CD4-positive, alpha-beta memory T cell (primary cell): ENCODE results near the gene FBXW9. TPM values are rescaled to one million over a fixed set of nuclear protein-coding genes. Genes with fewer than 3 reads are reported as not detected.
A peak's percentile ranks its signal among the peaks of the same experiment; 100 is the strongest.

ENCODE experiments used
- CTCF ChIA-PET: fragments of 350-600 bp; sonication (Branson Sonifier 250); formaldehyde crosslinking; loops from one replicate; lab custom pipeline; 2021; ENCODE audit warnings: inconsistent platforms; ENCODE audit not compliant: partially characterized antibody; lab: Charles Lee
- POLR2A ChIA-PET: fragments of 350-600 bp; sonication (Branson Sonifier 250); formaldehyde crosslinking; loops from one replicate; lab custom pipeline; 2021; ENCODE audit not compliant: partially characterized antibody; lab: Charles Lee
- DNase-seq, 5 donors: peaks; one replicate each; pipeline versions ENCODE4 v3.0.0 to v3.0.0-alpha.2; 2020 to 2022; ENCODE audit warnings: mixed read lengths in 1 of 5
- H3K27ac ChIP-seq: one replicate; pipeline ENCODE4 v1.7.0; 2013; ENCODE audit warnings: low read depth, low read length
- H3K27me3 ChIP-seq: 2 replicates; pipeline ENCODE4 v1.7.0; 2013; ENCODE audit warnings: mild to moderate bottlenecking, low read length, moderate library complexity; ENCODE audit not compliant: insufficient read depth
- H3K36me3 ChIP-seq: 2 replicates; pipeline ENCODE4 v1.7.0; 2013; ENCODE audit warnings: mild to moderate bottlenecking, low read length, moderate library complexity; ENCODE audit not compliant: insufficient read depth
- H3K4me1 ChIP-seq: 2 replicates; pipeline ENCODE4 v1.7.0; 2013; ENCODE audit warnings: mild to moderate bottlenecking, low read length, moderate library complexity; ENCODE audit not compliant: insufficient read depth
- H3K4me3 ChIP-seq, 2 donors: one replicate each; pipeline ENCODE4 v1.7.0; 2013; ENCODE audit warnings: low read length in 2 of 2, mild to moderate bottlenecking in 1 of 2
- H3K9me3 ChIP-seq, 2 donors: one replicate each; pipeline ENCODE4 v1.7.0; 2013; ENCODE audit warnings: low read length in 2 of 2, control low read depth in 1 of 2; ENCODE audit not compliant: control insufficient read depth in 1 of 2
- H3K27ac Mint-ChIP-seq, 7 donors: one replicate each; pipeline ENCODE4 v1.8.0; 2020 to 2021; ENCODE audit warnings: mixed read lengths in 7 of 7, mild to moderate bottlenecking in 6 of 7, inconsistent platforms in 3 of 7, moderate library complexity in 3 of 7
- H3K27me3 Mint-ChIP-seq, 2 donors: one replicate each; pipeline ENCODE4 v1.8.0; 2020 to 2021; ENCODE audit warnings: mixed read lengths in 2 of 2
- H3K36me3 Mint-ChIP-seq, 2 donors: one replicate each; pipeline ENCODE4 v1.8.0; 2020 to 2021; ENCODE audit warnings: mixed read lengths in 2 of 2, inconsistent platforms in 1 of 2, mild to moderate bottlenecking in 1 of 2
- H3K4me1 Mint-ChIP-seq, 4 donors: one replicate each; pipeline ENCODE4 v1.8.0; 2020 to 2021; ENCODE audit warnings: mixed read lengths in 4 of 4, mild to moderate bottlenecking in 1 of 4
- H3K4me3 Mint-ChIP-seq, 8 donors: one replicate each; pipeline ENCODE4 v1.8.0; 2020 to 2021; ENCODE audit warnings: mixed read lengths in 8 of 8, mild to moderate bottlenecking in 7 of 8, moderate library complexity in 6 of 8, inconsistent platforms in 3 of 8
- H3K9me3 Mint-ChIP-seq, 8 donors: one replicate each; pipeline ENCODE4 v1.8.0; 2020 to 2021; ENCODE audit warnings: mixed read lengths in 8 of 8, mild to moderate bottlenecking in 5 of 8, inconsistent platforms in 3 of 8, moderate library complexity in 1 of 8
- intact Hi-C: fragments of 100-400 bp; cut with micrococcal nuclease; formaldehyde crosslinking; loops from one replicate; pipeline ENCODE4 v1.15.1; 2023
- polyA plus RNA-seq, 2 donors: library from polyadenylated mRNA; unstranded; fragments of 300-500 nt; fragmentation: Illumina TruSeq; gene quantifications; one replicate each; pipeline ENCODE4 v1.2.3, GENCODE V29; 2021
- total RNA-seq, 2 experiments: library from RNA; stranded (reverse); gene quantifications; one replicate each; pipeline ENCODE4 v1.2.3, GENCODE V29; 2021

The FBXW9 gene
- total RNA-seq (1 to 10 TPM; 4.5 to 4.9 TPM), polyA plus RNA-seq (1 to 10 TPM; 4.9 to 8.1 TPM)

DNA sequence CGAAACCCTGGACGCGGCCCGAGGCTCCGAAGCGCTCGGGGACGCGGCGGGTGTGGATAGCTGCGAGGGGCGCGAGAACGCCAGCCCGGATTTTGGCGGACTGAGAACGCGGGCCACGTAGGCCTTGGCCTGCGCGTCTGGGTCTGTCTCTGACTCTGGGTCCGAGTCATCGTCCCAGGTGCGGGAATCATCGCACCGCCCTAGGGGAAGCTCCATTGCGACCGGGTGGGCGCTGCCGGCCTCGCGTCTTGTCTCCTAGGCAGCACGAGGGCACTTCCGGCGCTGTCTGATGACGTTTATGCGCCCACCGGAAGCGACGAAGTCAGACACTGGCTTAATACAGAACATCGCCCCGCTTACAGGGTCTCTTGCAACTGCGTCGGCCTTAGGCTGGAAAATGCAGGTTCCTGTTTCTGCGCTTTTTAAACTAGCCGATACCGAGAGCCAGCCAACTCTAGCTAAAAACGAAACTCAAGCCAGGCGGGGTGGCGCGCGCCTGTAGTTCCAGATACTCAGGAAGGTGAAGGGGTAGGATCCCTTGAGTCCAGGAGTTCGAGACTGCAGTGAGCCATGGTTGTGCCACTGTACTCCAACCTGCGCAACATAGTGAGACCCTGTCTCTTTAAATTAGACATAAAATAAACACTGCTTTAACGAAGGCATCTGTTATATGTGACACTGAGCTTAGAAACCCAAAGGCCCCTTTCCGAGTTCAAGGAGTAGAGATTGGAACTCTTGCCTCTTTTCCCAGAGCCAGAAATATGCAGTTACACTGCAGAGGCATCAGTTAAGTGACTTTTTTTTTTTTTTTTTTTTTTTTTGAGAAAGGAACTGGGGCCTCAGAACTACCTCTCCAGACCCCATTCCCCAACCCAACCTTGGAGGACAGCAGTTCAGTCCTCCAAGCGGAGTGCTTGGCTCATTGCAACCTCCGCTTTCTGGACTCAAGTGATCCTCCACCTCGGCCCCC is at the start of gene FBXW9:
Gene FBXW9 (minus strand): TSS at position 266 of the 970 bp plus-strand sequence. CDS start 50 bp downstream, at position 216.
- Mint-ChIP-seq H3K27ac (peak within 1 kb of the TSS; percentile 96 to 98 (median 97)), H3K9me3 (peaks cover 0 to 2% (median 0%) of the 10 kb centered on the region in 8 donors), H3K27me3 (no peaks in the 10 kb centered on the region), H3K4me3 (peak within 1 kb of the TSS; percentile 91 to 95 (median 94)), H3K36me3 (peaks cover 0 to 22% of the 10 kb centered on the region in 2 donors), H3K4me1 (peaks cover 4 to 17% (median 10%) of the 10 kb centered on the region in 4 donors)
- Histone ChIP-seq H3K27me3 (no peaks in the 10 kb centered on the region), H3K27ac (peak within 1 kb of the TSS; percentile 76), H3K9me3 (no peaks in the 10 kb centered on the region), H3K4me1 (peaks cover 17% of the 10 kb centered on the region), H3K4me3 (peak within 1 kb of the TSS; percentile 7 to 56), H3K36me3 (no peaks in the 10 kb centered on the region)
- DNase-seq: peak; percentile 92 to 96 (median 93)
- POLR2A ChIA-PET: interaction anchor here (0.8 to 4.4 kb wide), 14 partner anchors 9 to 151 kb away, joined by 3 to 34 read pairs (median 4); partner anchors contain the start of genes DHPS, GET3, JUNB and RNASEH2A
- CTCF ChIA-PET: interaction anchor here (0.9 to 1.5 kb wide), 4 partner anchors 25 to 99 kb away, joined by 4 to 6 read pairs (median 4); no protein-coding TSS in a partner anchor
- intact Hi-C loops: loop anchor here (1.0 kb wide), 3 partner anchors 15 to 27 kb away; partner anchors contain the start of genes DHPS and TNPO2

DNA sequence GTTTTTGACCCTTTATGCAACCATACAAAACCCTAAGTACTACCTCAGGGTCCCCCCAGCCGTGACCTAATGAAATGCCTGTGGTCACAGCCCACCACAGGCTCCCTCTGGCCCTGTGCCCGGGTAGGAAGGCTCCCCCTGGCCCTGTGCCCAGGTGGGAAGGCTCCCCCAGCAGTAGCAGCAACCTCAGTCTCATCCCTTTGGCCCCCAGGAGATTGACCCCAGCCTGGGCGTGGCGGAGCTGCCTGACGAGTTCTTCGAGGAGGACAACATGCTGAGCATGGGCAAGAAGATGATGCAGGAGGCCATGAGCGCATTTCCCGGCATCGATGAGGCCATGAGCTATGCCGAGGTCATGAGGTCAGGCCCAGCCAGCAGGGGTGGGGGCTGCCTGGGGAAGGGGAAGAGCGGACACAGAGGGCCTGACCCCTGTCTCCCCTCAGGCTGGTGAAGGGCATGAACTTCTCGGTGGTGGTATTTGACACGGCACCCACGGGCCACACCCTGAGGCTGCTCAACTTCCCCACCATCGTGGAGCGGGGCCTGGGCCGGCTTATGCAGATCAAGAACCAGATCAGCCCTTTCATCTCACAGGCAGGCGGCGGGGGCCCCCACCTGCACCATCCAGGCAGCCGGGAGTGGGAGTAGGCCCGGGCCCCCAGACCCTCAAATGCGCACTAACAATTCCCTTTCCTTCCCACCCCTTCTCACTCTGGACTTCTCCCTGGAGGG is 48.9 kb upstream of the FBXW9 start:
- peaks cover 26% of the 10 kb centered on the region for H3K36me3 ChIP-seq

DNA sequence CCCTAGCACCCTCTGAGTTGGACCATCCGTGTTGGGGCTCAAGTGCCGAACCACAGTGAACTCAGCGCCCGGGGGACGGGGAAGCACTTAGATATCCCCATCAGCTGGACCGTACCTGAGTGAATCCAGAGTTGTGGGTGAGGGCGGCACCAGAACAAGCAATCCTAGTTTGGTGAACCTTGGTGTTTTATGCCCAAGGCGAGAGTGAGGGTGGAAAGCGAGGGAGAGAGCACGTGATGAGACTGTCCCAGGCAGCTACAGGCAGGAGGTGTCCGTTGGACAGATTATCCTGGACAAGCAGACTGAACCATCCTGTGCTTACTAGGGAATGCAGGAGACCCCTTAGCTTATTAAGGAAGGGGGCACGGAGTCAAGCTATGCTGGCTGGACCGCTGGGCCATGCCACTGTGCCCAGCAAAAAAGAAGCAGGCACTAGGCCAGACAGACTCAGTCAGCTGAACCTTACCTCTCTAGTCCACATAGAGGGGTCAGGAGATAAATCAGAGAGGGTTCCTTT is 41.5 kb upstream of the FBXW9 start:
- H3K27me3 ChIP-seq: no peaks in the 10 kb centered on the region
- DNase-seq: no peak
- H3K4me3 ChIP-seq: peak overlapping the region; percentile 77 to 80
- no peaks in the 10 kb centered on the region for H3K9me3 ChIP-seq
- Mint-ChIP-seq H3K36me3 (peaks cover 17 to 40% of the 10 kb centered on the region in 2 donors), H3K27ac (peak overlapping the region; percentile 94 to 98 (median 97)), H3K27me3 (peaks cover 0 to 2% of the 10 kb centered on the region in 2 donors), H3K4me3 (peak overlapping the region; percentile 98 to 100 (median 99)), H3K4me1 (peaks cover 23 to 43% (median 31%) of the 10 kb centered on the region in 4 donors), H3K9me3 (peaks cover 0 to 5% (median 0%) of the 10 kb centered on the region in 8 donors)
- ChIA-PET POLR2A (interaction anchor here (0.9 to 7.7 kb wide), 11 partner anchors 9 to 71 kb away, joined by 3 to 77 read pairs (median 4); partner anchors contain the start of genes DHPS, FBXW9, JUNB and MAN2B1), CTCF (interaction anchor here (0.8 to 6.7 kb wide), 7 partner anchors 15 to 110 kb away, joined by 3 to 49 read pairs (median 3); partner anchors contain the start of gene TNPO2)
- intact Hi-C loops: loop anchor here (1.0 to 10.0 kb wide), 3 partner anchors 57 to 197 kb away; partner anchors contain the start of genes CALR, DHPS and FARSA
- peak overlapping the region; percentile 87 for H3K27ac ChIP-seq
- H3K4me1 ChIP-seq: peaks cover 33% of the 10 kb centered on the region
- H3K36me3 ChIP-seq: no peaks in the 10 kb centered on the region

More for the DNA sequence above, 48.9 kb upstream of the FBXW9 start:
- Histone ChIP-seq H3K27ac (no peak overlapping the region), H3K4me3 (no peak overlapping the region), H3K27me3 (no peaks in the 10 kb centered on the region), H3K9me3 (no peaks in the 10 kb centered on the region), H3K4me1 (no peaks in the 10 kb centered on the region)
- Mint-ChIP-seq H3K4me3 (peak overlapping the region in 1 of 8 donors; percentile 48), H3K27me3 (no peaks in the 10 kb centered on the region), H3K4me1 (peaks cover 4 to 7% (median 6%) of the 10 kb centered on the region in 4 donors), H3K36me3 (peaks cover 43 to 47% of the 10 kb centered on the region in 2 donors), H3K9me3 (peaks cover 0 to 8% (median 5%) of the 10 kb centered on the region in 8 donors), H3K27ac (no peak overlapping the region)
- ChIA-PET CTCF (interaction anchor here (1.2 kb wide), 1 partner anchor 18 kb away, joined by 3 read pairs; no protein-coding TSS in a partner anchor), POLR2A (no interaction called here)
- DNase-seq: no peak
- intact Hi-C loops: no loop called here

DNA sequence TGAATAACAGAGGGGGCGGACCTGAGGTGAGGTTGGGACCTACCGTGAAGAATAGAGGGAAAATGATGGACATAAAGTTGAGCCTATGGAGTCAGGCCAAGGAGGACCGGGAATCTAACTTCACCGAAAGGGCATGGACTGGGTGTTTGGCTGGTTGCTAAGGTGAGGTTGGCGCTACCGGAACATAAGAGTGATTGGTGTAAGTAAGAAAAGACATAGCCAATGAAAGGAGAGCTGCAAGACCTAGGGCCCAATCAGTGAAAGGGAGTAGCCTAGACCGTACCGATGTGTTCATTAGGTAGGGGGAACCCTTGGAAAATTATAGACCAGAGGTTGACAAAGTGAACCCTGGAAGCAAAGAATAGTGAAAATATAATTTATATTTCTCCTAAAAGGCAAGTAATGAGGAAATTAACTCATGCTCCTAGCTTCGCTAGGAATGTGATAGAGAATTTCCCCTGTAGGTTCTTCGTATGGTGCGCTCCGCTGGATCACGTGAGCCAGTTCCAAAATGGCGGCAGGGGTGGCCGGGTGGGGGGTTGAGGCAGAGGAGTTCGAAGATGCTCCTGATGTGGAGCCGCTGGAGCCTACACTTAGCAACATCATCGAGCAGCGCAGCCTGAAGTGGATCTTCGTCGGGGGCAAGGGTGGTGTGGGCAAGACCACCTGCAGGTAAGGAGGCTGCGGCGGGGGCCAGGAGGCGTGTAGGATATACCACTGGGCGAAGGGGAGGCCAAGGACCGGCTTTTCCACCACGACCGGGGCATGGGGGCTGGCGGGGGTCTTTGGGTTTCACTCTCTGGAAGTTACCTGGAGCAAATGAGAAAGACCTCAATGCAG is 40.8 kb upstream of the FBXW9 start, which contains the start of gene GET3:
Gene GET3 (plus strand): TSS at position 503 of the 840 bp plus-strand sequence. CDS start 9 bp downstream, at position 512.
- H3K4me1 ChIP-seq: peaks cover 40% of the 10 kb centered on the region
- peak within 1 kb of the TSS; percentile 94 to 98 (median 97) for H3K27ac Mint-ChIP-seq
- peak; percentile 87 to 91 (median 89) for DNase-seq
- H3K9me3 Mint-ChIP-seq: peaks cover 0 to 5% (median 0%) of the 10 kb centered on the region in 8 donors
- peaks cover 16 to 39% of the 10 kb centered on the region in 2 donors for H3K36me3 Mint-ChIP-seq
- peaks cover 0 to 2% of the 10 kb centered on the region in 2 donors for H3K27me3 Mint-ChIP-seq
- peaks cover under 1% of the 10 kb centered on the region for H3K36me3 ChIP-seq
- intact Hi-C loops: loop anchor here (1.0 to 10.0 kb wide), 3 partner anchors 56 to 198 kb away; partner anchors contain the start of genes CALR, DHPS and FARSA
- no peaks in the 10 kb centered on the region for H3K9me3 ChIP-seq
- H3K4me1 Mint-ChIP-seq: peaks cover 25 to 50% (median 36%) of the 10 kb centered on the region in 4 donors
- CTCF ChIA-PET: interaction anchor here (0.6 to 6.7 kb wide), 10 partner anchors 14 to 123 kb away, joined by 3 to 49 read pairs (median 3); partner anchors contain the start of gene TNPO2
- H3K27ac ChIP-seq: peak within 1 kb of the TSS; percentile 87
- peak within 1 kb of the TSS; percentile 77 to 80 for H3K4me3 ChIP-seq
- H3K4me3 Mint-ChIP-seq: peak within 1 kb of the TSS; percentile 98 to 100 (median 99)
- POLR2A ChIA-PET: interaction anchor here (0.8 to 7.7 kb wide), 21 partner anchors 10 to 185 kb away, joined by 3 to 77 read pairs (median 4); partner anchors contain the start of genes DHPS, FBXW9, GCDH and JUNB
- no peaks in the 10 kb centered on the region for H3K27me3 ChIP-seq

DNA sequence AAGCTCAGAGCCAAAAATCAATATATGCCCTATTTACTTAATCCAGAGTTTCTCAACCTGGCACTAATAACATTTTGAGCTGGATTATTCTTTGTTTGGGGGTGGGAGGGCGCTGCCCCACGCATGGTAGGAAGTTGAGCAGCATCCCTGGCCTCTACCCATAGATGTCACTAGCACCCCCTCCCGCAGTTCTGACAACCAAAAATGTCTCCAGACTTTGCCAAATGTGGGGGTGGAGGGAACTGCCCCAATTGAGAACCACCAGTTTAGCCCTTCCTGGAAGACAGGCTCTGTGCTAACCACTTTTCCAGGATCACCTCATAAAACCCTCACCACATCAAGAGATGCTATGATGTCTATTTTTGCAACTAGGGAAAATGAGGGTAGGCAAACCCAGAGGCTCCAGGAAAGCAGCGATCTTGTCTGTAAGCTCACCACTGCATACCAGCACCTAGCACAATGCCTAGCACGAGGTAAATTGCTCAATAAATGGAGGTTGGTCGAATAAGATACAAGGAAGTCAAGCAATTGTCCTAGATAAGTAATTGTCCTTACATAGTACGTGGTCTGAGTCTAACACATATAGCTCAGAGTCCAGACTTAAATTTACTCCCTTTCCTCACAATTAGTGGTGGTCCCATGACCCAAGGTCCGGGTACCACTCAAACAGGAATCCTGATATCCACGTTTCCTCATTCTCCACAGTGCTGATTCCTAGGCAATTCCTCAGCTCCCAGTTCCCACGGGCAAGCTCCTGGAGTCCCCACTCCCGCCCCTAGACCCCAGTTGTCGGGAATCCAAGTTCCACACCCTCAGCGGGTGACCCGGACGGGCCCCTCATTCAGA is 37.2 kb upstream of the FBXW9 start:
- intact Hi-C loops: loop anchor here (1.0 to 10.0 kb wide), 3 partner anchors 11 to 201 kb away; partner anchors contain the start of genes CALR, FARSA and HOOK2
- Mint-ChIP-seq H3K27ac (peak overlapping the region; percentile 91 to 99 (median 95)), H3K27me3 (peaks cover 0 to 2% of the 10 kb centered on the region in 2 donors), H3K4me1 (peaks cover 30 to 58% (median 43%) of the 10 kb centered on the region in 4 donors), H3K36me3 (peaks cover 16 to 47% of the 10 kb centered on the region in 2 donors), H3K4me3 (peak overlapping the region; percentile 83 to 97 (median 92)), H3K9me3 (peaks cover 0 to 6% (median 0%) of the 10 kb centered on the region in 8 donors)
- peaks cover 31% of the 10 kb centered on the region for H3K36me3 ChIP-seq
- no peaks in the 10 kb centered on the region for H3K27me3 ChIP-seq
- ChIA-PET CTCF (interaction anchor here (1.2 to 3.6 kb wide), 9 partner anchors 11 to 114 kb away, joined by 3 to 22 read pairs (median 7); partner anchors contain the start of gene TNPO2), POLR2A (interaction anchor here (0.7 to 7.7 kb wide), 16 partner anchors 11 to 419 kb away, joined by 3 to 135 read pairs (median 4); partner anchors contain the start of genes DHPS, FBXW9, JUNB and PRDX2)
- DNase-seq: peak in 4 of 5 donors; percentile 28 to 70 (median 41)
- no peaks in the 10 kb centered on the region for H3K9me3 ChIP-seq
- peaks cover 47% of the 10 kb centered on the region for H3K4me1 ChIP-seq
- H3K4me3 ChIP-seq: peak overlapping the region; percentile 78 to 91
- peak overlapping the region; percentile 95 for H3K27ac ChIP-seq
